Inferior parietal cortex (tissue), 1 donor: ENCODE data around the gene RHNO1.
"Not testable (repeated sequence)": the region's sequence is repeated elsewhere in the genome, so short reads cannot be mapped to it uniquely, and the experiment has no call there.

Experiments
- DNase-seq: peaks from one replicate; pipeline ENCODE4 v3.0.0-alpha.2; 2016; ENCODE audit errors: extremely low spot score

RHNO1 gene

GRCh38 chr12:2858944-2859421, 18.0 kb upstream of the RHNO1 start:
- DNase-seq = no peak

DNA sequence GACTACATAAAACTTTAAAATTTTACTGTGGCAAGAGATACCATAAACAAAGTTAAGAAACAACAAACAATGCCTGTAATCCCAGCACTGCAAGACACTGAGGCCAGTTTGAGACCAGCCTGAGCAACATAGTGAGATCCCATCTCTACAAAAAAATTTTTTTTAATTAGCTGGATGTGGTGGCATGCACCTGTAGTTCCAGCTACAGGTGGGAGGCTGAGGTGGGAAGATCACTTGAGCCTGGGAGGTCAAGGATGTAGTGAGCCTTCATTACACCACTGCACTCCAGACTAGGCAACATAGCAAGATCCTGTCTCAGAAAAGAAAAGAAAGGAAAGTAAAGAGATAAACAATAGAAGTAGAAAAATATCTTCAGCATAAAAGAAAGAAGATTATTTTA, 16.9 kb upstream of the RHNO1 start:
- DNase-seq = no peak

DNA sequence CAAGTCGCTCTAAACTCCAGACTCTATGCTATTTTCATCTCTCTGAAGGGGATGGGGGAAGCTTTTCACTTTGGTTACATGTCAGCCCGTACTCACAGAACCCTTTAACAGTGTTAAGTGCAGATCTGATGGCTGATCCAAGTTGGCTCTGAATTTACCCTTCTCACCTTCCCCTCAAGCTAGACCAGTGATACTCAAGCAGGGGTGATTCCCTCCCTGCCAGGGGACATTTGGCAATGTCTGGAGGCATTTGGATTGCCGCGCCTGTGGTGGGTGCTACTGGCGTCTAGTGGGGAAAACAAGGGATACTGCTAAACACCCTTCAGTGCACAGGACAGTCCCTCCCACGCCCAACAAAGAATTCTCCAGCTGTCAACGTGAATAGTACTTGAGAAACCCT, 14.1 kb upstream of the RHNO1 start:
- no peak for DNase-seq

DNA sequence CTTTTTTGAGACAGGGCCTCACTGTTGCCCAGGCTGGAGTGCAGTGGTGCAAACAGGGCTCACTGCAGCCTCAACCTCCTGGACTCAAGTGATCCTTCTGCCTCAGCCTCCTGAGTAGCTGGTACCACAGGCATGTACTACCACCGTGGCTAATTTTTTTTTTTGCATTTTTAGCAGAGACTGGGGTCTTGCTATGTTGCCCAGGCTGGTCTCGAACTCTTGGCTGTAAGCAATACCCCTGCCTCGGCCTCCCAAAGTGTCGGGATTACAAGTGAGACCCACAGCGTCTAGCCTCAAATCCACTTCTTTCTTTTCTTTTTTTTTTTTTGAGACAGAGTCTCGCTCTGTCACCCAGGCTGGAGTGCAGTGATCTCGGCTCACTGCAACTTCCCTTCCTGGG, 13.6 kb upstream of the RHNO1 start:
- not testable (repeated sequence) for DNase-seq

DNA sequence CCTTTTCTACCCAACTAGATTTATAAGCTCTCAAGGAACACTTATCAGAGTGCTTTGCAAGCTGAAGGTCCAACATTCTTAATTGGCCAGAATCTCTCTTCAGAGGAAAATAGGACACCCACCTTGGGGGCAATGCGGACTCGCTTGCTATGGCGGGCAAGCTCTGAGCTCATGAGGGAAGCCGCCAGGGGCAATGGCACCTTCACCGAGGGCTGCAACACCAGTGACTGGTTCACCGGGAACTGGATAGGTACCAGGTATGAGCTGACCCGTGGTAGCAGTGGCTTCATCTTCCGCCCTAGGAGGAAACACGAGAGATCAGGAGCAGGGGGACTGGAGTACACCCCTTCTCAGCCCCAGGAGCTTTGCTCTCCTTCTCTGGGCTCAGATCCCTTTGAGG, 12.8 kb upstream of the RHNO1 start:
- no peak for DNase-seq

GRCh38 chr12:2868986-2869632, 7.9 kb upstream of the RHNO1 start:
- not testable (repeated sequence) for DNase-seq

DNA sequence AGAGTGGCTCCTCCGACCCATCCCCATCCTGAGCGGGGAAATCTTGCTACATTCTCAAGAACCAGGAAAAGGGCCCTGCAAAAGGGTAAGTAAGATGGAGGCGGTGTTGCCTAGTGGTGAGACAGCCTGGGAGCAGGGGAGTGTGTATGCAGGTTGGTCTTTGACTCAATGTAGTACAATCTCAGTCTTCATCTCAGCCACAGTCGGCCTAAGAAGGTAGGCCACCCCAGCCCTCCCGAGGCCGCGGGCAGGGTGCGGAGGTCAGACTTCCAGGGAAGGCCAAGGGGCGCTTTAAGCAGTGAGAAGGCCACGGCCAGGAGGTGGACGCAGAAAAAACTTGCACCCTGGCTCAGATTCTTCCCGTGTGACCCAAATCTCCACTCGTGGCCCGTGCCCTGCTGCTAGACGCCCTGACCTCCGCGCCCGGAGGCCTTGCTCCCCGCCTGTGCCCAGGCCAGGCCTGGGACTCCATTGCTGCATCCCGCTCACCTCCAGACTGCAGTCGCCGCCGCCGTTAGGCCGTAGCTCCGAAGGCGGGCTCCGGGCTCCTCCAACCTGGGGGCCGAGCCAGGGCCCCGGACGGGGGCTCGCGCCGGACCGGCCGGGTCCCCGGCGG, 484 bp upstream of the RHNO1 start:
- DNase-seq = no peak

GRCh38 chr12:2877953-2878732, 1.1 kb downstream of the RHNO1 start:
- no peak for DNase-seq

DNA sequence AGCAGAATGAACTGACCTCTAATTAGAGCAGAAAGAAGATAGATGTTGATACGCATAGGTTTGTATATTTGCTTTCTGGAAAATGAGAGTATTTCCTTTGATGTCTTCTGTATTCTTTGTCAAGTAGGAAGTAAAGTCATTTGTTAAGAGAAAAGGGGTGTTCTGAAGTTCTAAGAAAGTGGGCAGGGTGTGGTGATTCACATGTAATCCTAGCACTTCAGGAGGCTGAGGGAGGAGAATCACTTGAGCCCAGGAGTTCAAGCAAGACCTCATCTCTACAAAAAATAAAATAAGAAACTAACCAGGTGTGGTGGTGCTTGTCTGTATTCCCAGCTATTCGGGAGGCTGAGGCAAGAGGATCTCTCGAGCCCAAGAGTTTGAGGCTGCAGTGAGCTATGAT, 2.8 kb downstream of the RHNO1 start:
- DNase-seq = no peak

DNA sequence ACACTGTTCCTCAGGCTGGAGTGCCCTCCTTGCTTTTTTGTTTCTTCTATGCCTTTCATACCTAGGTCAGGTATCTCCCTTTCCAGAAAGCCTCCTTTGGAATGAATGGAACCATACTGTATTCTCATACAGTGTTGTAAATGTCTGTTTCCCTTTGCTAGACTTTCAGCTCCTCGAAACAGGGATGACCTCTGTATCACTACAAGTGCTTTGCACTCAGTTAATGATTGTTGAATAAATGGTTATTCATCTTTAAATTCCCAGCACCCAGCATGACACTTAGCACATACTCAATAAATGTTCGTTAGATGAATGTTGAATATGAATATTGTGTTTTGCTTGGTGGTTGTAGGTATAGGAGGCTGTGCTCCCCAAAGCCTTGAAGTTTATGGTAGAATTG, 7.8 kb downstream of the RHNO1 start:
- DNase-seq = no peak

GRCh38 chr12:2886768-2887450, 9.9 kb downstream of the RHNO1 start:
- no peak for DNase-seq

DNA sequence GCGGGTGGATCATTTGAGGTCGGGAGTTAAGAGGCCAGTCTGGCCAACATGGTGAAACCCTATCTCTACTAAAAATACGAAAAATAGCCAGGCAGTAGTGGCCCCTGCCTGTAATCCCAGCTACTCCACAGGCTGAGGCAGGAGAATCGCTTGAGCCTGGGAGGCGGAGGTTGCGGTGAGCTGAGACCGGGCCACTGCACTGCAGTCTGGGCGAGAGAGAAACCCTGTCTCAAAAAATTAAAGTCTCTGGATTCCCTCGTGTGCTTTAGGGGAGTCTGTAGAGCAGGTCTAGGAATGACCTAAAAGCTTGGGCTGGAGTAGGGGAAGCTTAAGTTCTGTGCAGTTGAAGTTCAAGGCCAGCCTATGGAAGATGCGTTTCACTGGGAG, 13.0 kb downstream of the RHNO1 start:
- no peak for DNase-seq

DNA sequence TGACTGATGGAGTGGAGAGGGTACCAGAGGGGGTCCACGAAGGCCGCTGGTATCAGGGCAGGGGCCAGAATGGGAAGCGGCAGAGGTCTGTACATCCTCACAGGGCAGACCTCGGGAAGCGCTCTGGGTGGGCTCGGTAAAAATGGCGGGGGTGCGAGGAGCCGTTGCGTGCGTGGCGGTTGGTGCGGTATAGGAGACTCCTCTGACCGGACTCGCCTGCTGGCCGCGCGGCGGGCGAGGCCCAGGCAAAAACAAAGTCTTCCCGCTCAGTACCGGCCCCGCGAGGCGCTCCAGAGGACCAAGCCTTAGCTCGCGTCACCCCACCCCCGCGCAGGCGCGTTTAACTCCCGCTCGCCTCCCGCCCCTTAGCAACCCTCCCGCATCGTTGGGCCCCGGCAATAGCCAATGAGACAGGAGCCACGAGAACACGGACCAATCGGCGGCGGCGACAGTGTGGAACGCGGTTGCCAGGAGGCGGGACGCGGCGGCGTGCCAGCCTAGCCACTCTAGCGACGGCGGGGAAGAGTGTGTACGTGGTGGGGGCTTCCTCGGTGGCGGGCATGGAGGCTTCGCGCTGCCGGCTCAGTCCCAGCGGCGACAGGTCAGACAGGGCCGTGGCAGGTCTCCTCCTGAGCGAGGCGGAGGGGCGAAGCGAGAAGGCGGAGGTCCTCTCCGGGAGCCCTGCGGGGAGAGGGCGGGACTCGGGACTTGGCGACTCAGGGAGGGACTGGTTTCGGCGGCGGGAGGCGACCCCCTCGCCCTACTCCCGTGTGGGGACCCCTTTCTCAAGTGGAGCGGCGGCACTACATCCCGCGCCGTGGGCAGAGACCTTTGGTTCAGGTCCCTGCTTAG, 13.6 kb downstream of the RHNO1 start, which contains the start of gene TULP3:
Gene TULP3, plus strand, starts transcription at position 504 of the 852 bp plus-strand sequence. Its CDS starts 57 bp downstream, at position 561.
- peak; percentile 97 for DNase-seq

GRCh38 chr12:2891240-2892053, 14.4 kb downstream of the RHNO1 start:
- DNase-seq = no peak

DNA sequence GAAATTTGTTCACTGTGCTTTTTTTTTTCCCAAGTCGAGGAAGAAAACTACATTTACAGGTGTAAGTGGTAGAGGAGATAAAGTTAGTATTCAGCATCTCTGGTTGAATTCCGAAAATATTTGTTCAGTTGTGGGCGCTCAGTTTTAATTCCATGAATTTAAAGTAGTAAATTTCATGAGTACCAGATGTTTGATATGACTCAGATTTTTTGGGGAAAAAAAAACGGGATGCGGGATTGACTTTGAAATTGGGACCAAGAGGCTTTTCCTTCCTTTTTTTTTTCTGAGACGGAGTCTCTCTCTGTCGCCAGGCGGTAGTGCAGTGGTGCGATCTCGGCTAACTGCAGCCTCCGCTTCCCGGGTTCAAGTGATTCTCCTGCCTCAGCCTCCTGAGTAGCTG, 15.2 kb downstream of the RHNO1 start:
- DNase-seq = no peak

GRCh38 chr12:2893007-2893406, 16.0 kb downstream of the RHNO1 start:
- no peak for DNase-seq

GRCh38 chr12:2895051-2895451, 18.0 kb downstream of the RHNO1 start:
- no peak for DNase-seq

GRCh38 chr12:2895511-2895910, 18.5 kb downstream of the RHNO1 start:
- no peak for DNase-seq

DNA sequence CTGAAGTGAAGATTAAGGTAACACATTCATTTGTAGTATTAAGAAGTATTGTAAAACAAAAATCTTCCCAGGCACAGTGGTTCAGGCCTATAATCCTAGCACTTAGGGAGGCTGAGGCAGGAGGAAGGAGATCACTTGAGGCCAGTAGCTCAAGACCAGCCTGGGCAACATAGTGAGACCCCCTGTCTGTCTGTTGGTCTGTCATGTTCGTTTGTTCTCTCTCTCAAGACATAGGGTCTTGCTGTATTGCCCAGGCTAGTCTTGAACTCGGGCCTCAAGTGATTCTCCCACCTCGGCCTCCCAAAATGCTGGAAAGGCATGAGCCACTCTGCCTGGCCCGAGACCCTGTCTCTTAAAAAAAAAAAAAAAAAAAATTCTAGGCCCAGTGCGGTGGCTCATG, 20.4 kb downstream of the RHNO1 start:
- DNase-seq = no peak

DNA sequence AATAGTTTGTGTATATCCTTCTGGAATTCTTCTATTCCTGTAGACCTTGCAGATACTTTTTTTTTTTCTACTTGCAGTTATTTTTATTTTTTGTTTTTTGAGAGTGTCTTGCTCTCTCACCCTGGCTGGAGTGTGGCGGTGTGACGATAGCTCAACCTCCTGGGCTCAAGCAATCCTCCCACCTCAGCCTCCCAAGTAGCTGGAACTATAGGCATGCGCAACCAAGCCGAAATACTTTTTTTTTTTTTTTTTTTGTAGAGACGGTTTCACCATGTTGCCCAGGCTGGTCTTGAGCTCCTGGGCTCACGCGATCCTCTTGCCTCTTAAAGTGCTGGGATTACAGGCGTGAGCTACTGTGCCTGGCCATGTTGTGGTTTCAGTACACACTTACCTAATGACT, 23.6 kb downstream of the RHNO1 start:
- DNase-seq = no peak
